AG10803 (cell line): ENCODE data around the gene CHD1.
A peak's percentile ranks its signal among the peaks of the same experiment; 100 is the strongest.

Source experiments
- DNase-seq: peaks from one replicate; pipeline ENCODE4 v3.0.0; 2010; ENCODE audit warnings: low read depth
- H3K4me3 ChIP-seq: 2 replicates; pipeline ENCODE4 v1.5.1; 2011; ENCODE audit warnings: mild to moderate bottlenecking, low read length, control low read depth
- TF ChIP-seq, protein P1 (sequence below): conservative IDR thresholded peaks from 2 replicates; pipeline ENCODE4 v1.5.1; 2011; ENCODE audit warnings: mild to moderate bottlenecking, low read length, control low read depth, inconsistent platforms

Gene CHD1

DNA sequence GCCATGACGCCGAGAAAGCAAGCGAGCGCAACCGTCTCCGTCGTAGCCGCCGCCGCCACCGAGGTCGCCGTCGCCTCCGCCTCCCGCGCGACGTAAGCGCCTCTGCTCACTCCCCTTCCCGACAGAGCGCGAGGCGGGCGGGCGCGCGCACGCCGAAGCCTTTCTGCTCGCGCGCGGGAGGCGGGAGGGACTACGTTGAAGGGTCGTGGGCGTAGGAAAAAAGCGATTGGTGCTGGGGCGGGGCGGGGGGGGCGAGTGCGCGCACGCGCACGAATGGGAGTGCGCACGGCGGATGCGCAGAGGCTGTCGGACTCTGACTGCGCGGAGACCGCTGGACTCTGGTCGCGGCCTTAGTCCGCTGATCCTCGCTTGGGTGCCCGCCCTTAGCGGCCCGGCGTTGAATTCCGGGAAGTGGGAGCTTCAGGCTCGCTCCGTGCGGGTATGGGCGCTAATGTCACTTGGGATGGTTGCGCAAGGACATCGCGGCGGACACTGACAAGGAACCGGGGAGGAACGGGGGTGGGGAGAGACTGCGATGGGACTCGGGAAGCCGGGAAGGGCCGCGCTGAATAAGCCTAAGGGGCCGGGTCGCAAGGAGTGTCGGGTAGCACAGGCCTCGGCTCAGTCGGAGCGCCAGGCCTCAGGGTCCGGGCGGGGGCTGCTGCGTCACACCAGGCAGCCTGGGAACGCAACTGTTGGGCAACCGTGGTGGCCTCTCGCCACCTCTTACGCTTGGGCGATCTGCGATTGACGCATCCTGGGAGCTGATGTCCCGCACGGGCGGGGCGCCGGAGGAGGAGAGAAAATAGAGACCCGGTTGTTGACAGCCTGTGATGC lies at the start of gene CHD1:
TSS of gene CHD1 (minus strand) at position 135 of the 837 bp plus-strand sequence. CDS start 2,621 bp downstream, outside the sequence.
- peak within 1 kb of the TSS; percentile 97 for H3K4me3 ChIP-seq
- TF ChIP-seq, protein P1, sequence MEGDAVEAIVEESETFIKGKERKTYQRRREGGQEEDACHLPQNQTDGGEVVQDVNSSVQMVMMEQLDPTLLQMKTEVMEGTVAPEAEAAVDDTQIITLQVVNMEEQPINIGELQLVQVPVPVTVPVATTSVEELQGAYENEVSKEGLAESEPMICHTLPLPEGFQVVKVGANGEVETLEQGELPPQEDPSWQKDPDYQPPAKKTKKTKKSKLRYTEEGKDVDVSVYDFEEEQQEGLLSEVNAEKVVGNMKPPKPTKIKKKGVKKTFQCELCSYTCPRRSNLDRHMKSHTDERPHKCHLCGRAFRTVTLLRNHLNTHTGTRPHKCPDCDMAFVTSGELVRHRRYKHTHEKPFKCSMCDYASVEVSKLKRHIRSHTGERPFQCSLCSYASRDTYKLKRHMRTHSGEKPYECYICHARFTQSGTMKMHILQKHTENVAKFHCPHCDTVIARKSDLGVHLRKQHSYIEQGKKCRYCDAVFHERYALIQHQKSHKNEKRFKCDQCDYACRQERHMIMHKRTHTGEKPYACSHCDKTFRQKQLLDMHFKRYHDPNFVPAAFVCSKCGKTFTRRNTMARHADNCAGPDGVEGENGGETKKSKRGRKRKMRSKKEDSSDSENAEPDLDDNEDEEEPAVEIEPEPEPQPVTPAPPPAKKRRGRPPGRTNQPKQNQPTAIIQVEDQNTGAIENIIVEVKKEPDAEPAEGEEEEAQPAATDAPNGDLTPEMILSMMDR: no peak
- DNase-seq: peak; percentile 98

- H3K4me3 ChIP-seq: no peak overlapping the region
- TF ChIP-seq, protein P1: no peak
- no peak for DNase-seq
Measured at GRCh38 chr5:98978528-98978927, 49.7 kb upstream of the CHD1 start.

DNA sequence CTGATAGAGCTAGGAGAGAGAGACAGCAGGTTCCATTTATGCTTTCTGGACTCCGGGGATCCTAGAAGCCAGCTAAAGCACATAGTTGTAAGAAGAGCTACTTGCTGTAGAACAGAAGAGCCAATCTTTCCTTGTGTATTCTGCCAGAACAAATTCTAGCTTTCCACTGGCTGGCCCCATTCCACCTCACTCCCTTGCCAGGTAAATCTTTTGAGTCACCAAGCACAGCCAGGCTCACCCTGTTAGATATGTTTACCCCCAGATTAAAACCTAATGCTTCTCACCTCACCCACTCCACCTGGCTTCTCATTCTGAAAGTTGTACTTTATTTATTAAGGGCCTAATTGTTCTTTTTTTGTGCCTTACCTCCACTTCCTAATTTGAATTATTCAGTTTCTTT lies 48.9 kb upstream of the CHD1 start:
- no peak for DNase-seq
- no peak overlapping the region for H3K4me3 ChIP-seq
- TF ChIP-seq, protein P1: no peak

DNA sequence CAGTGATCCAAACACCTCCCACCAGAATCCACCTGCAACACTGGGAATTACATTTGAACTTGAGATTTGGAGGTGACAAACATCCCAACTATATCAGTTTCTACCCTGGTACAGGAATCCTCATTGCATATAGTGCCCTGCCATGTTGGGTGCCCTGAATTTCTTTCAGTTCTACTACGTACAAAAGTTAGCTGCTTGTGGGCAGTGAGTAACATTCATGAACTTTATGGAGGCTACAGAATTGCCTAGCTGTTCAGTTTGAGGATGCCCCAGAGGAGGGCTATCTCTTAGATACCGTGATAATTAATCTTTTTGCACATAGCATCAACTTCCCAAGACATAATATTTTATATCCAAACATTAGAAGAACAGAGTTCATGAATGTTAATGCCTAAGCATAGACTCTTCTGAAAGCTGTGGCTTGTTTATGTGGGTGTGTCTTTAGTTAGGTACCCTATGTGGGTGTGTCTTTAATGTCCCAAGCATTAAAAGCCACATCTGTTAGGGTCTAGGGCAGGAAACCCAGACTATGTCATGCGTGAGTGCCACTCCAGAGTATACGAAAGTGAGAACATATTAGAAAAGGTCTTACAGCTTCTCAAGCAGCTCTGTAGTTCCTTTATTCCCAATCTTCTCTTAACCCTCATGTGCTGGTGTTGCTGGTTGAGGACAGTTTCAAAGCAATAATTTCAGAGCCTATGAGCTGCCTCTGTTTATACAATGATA lies 47.0 kb upstream of the CHD1 start:
- no peak overlapping the region for H3K4me3 ChIP-seq
- no peak for DNase-seq
- TF ChIP-seq, protein P1: no peak

DNA sequence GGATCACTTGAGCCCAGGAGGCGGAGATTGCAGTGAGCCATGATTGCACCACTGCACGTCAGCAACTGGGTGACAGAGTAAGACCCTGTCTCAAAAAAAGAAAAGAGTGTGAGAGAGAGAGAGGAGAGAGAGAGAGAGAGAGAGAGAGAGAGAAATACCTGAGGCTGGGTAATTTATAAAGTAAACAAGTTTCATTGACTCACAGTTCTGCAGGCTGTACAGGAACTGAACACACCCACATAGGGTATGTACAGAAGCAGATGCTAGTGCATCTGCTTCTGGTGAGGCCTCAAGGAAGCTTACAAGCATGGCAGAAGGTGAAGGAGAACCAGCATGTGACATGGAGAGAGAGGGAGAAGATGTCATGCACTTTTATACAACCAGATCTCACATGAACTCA lies 46.4 kb upstream of the CHD1 start:
- TF ChIP-seq, protein P1: no peak
- DNase-seq: no peak
- H3K4me3 ChIP-seq: no peak overlapping the region

GRCh38 chr5:98969400-98969799 lies 40.6 kb upstream of the CHD1 start:
- no peak for DNase-seq
- TF ChIP-seq, protein P1: no peak
- H3K4me3 ChIP-seq: no peak overlapping the region
